Fibroblast of lung (primary cell): ENCODE data around the gene VPS13D. TPM values are rescaled to one million over a fixed set of nuclear protein-coding genes. Genes with fewer than 3 reads are reported as not detected.

Source experiments
- DNase-seq, 2 donors: peaks; one replicate each; pipeline versions ENCODE4 v3.0.0 to v3.0.0-alpha.2; 2010; ENCODE audit warnings: low read depth in 2 of 2
- H2AFZ ChIP-seq: 2 replicates; pipeline ENCODE4 v1.5.1; 2012; ENCODE audit warnings: low read length, control low read depth, inconsistent platforms
- H3K27ac ChIP-seq: 2 replicates; pipeline ENCODE4 v1.5.1; 2011; ENCODE audit warnings: low read length, control low read depth; ENCODE audit not compliant: insufficient read depth
- H3K27me3 ChIP-seq: 2 replicates; pipeline ENCODE4 v1.5.1; 2011; ENCODE audit warnings: mild to moderate bottlenecking, low read length; ENCODE audit not compliant: control insufficient read depth, insufficient read depth
- H3K36me3 ChIP-seq: 2 replicates; pipeline ENCODE4 v1.5.1; 2011; ENCODE audit warnings: low read length; ENCODE audit not compliant: control insufficient read depth, insufficient read depth
- H3K4me1 ChIP-seq: 2 replicates; pipeline ENCODE4 v1.5.1; 2011; ENCODE audit warnings: low read length; ENCODE audit not compliant: control insufficient read depth, insufficient read depth; ENCODE audit errors: extremely low read depth
- H3K4me2 ChIP-seq: 2 replicates; pipeline ENCODE4 v1.5.1; 2011; ENCODE audit warnings: low read length, control low read depth; ENCODE audit not compliant: insufficient read depth; ENCODE audit errors: extremely low read depth
- H3K4me3 ChIP-seq, 4 experiments: fragments of 200-600 bp in 1 of 4; sonication (generic) in 1 of 4; replicated peaks in 1 of 4; 2 replicates each; pipeline ENCODE4 v1.5.1; 2011 to 2016; ENCODE audit warnings: low read length in 4 of 4, low read depth in 3 of 4, mild to moderate bottlenecking in 3 of 4, control low read depth in 2 of 4, inconsistent platforms in 1 of 4, mixed read lengths in 1 of 4; ENCODE audit not compliant: insufficient read depth in 1 of 4; ENCODE audit errors: control extremely low read depth in 1 of 4
- H3K79me2 ChIP-seq: 2 replicates; pipeline ENCODE4 v1.5.1; 2012; ENCODE audit warnings: mild to moderate bottlenecking, low read length, inconsistent platforms; ENCODE audit not compliant: control insufficient read depth, insufficient read depth
- H3K9ac ChIP-seq: 2 replicates; pipeline ENCODE4 v1.5.1; 2011; ENCODE audit warnings: mild to moderate bottlenecking, low read length, control low read depth; ENCODE audit not compliant: insufficient read depth
- H3K9me3 ChIP-seq: 2 replicates; pipeline ENCODE4 v1.5.1; 2012; ENCODE audit warnings: low read depth, low read length; ENCODE audit not compliant: control insufficient read depth, insufficient read depth
- H4K20me1 ChIP-seq: 2 replicates; pipeline ENCODE4 v1.5.1; 2011; ENCODE audit warnings: low read length; ENCODE audit not compliant: control insufficient read depth, insufficient read depth; ENCODE audit errors: extremely low read depth
- EZH2 ChIP-seq: IDR thresholded peaks from 2 replicates; pipeline ENCODE4 v1.5.1; 2012; ENCODE audit warnings: low read length, control low read depth, mild to moderate bottlenecking; ENCODE audit errors: missing control alignments
- polyA plus RNA-seq, 2 donors: library from polyadenylated mRNA; depleted of rRNA in 1 of 2; stranded (reverse) in 1 of 2; unstranded in 1 of 2; fragments of >200 nt; gene quantifications; 2 replicates each; pipeline ENCODE4 v1.2.1, GENCODE V29; 2011 to 2012; ENCODE audit warnings: missing spikeins in 1 of 2
- total RNA-seq: library from RNA; depleted of rRNA; stranded (reverse); fragments of >200 nt; gene quantifications from 2 replicates; pipeline ENCODE4 v1.2.1, GENCODE V29; 2014
- TF ChIP-seq, protein P1 (sequence below), 2 donors: IDR thresholded peaks in 1 of 2; conservative IDR thresholded peaks in 1 of 2; 1 replicate in 1 of 2; 2 replicates in 1 of 2; pipeline ENCODE4 v1.5.1; 2011 to 2012; ENCODE audit warnings: low read length in 2 of 2, control low read depth in 1 of 2, inconsistent platforms in 1 of 2, low read depth in 1 of 2, mild to moderate bottlenecking in 1 of 2

Gene VPS13D
- total and polyA plus RNA-seq, 2 donors (not counting 1 experiment from before 2014, with no cell fraction given), result 14.6 to 40.0 TPM

DNA sequence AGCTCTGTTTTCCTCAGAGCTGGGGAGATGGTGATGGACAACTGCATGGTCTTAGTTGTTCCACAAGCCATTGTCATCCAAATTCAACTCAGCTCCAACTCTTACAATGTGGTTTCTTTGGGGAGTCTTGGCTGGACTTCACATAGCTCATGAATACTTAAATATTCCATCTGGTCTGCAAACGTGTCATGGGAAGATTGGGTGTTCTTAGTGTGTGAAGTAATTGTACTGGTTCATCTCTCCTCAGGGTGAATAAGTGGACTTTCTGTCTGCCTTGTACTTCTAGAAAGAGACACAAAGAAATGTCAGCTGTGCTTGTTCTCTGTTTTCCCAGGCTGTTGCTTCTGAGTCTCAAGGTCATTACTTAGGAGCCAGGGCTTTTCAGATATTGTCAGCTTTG, 106.6 kb downstream of the VPS13D start:
- no peak overlapping the region for H3K27ac ChIP-seq
- TF ChIP-seq, protein P1, sequence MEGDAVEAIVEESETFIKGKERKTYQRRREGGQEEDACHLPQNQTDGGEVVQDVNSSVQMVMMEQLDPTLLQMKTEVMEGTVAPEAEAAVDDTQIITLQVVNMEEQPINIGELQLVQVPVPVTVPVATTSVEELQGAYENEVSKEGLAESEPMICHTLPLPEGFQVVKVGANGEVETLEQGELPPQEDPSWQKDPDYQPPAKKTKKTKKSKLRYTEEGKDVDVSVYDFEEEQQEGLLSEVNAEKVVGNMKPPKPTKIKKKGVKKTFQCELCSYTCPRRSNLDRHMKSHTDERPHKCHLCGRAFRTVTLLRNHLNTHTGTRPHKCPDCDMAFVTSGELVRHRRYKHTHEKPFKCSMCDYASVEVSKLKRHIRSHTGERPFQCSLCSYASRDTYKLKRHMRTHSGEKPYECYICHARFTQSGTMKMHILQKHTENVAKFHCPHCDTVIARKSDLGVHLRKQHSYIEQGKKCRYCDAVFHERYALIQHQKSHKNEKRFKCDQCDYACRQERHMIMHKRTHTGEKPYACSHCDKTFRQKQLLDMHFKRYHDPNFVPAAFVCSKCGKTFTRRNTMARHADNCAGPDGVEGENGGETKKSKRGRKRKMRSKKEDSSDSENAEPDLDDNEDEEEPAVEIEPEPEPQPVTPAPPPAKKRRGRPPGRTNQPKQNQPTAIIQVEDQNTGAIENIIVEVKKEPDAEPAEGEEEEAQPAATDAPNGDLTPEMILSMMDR (conservative IDR thresholded peaks at IDR 0.05 in 1 of 2, IDR thresholded peaks at IDR 0.05 in 1 of 2; ENCODE audit: low read depth in 1 of 2, low read length in 2 of 2), result no peak
- TF ChIP-seq EZH2, result no peak
- no peaks in the 10 kb centered on the region for H3K4me1 ChIP-seq
- peaks cover 8% of the 10 kb centered on the region for H3K36me3 ChIP-seq
- H3K4me2 ChIP-seq, result no peak overlapping the region
- H3K79me2 ChIP-seq, result no peaks in the 10 kb centered on the region
- no peak overlapping the region for H2AFZ ChIP-seq
- peak; percentile 15 to 85 for DNase-seq
- H3K9ac ChIP-seq, result no peak overlapping the region
- H3K4me3 ChIP-seq, result no peak overlapping the region
- H3K27me3 ChIP-seq, result no peaks in the 10 kb centered on the region
- no peaks in the 10 kb centered on the region for H3K9me3 ChIP-seq
- no peaks in the 10 kb centered on the region for H4K20me1 ChIP-seq

DNA sequence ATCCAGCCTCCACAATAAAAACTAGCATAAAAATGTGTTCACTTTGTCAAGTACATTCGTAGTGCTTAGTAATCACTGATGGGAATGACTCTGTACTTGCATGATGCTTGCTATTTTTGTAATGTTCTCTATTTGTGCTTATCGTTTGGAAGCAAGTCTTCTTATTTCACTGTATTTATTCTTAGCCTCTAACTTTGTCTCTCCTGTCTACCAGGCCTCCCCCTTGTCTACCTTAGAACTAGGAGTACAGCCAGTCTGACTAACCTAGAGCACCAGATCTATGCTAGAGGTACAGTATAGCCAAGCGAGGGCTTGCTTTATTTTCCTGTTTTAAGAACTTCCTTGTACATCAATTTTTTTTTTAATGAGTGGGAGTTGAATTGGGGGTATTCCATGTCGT, 108.2 kb downstream of the VPS13D start:
- H2AFZ ChIP-seq, result no peak overlapping the region
- no peaks in the 10 kb centered on the region for H4K20me1 ChIP-seq
- no peak overlapping the region for H3K27ac ChIP-seq
- H3K27me3 ChIP-seq, result no peaks in the 10 kb centered on the region
- no peaks in the 10 kb centered on the region for H3K4me1 ChIP-seq
- no peak overlapping the region for H3K9ac ChIP-seq
- no peak overlapping the region for H3K4me2 ChIP-seq
- DNase-seq, result no peak
- H3K79me2 ChIP-seq, result no peaks in the 10 kb centered on the region
- no peaks in the 10 kb centered on the region for H3K9me3 ChIP-seq
- no peak overlapping the region for H3K4me3 ChIP-seq
- peaks cover 6% of the 10 kb centered on the region for H3K36me3 ChIP-seq
- TF ChIP-seq, protein P1 (conservative IDR thresholded peaks at IDR 0.05 in 1 of 2, IDR thresholded peaks at IDR 0.05 in 1 of 2; ENCODE audit: low read depth in 1 of 2, low read length in 2 of 2), result no peak
- TF ChIP-seq EZH2, result no peak

DNA sequence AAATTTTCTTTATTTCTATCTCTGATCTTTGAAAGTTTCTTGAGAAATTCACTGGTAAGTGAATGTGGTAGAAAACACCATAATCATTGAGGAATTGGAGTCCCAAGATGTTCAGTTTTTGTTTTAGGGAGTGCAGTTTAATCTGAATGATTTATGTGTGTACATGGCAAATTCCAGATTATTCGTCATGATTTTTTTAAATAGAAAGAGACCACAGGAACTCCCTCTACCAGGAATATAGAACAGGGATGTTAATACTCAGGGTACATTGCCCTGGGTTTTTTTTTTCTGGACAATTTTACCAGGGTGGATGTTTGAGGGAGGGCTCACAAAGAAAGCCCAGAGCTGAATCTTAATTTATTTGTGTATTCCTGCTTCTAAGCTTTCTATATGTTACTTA, 109.0 kb downstream of the VPS13D start:
- Histone ChIP-seq H3K36me3 (peaks cover 3% of the 10 kb centered on the region), H4K20me1 (no peaks in the 10 kb centered on the region), H3K27ac (no peak overlapping the region), H3K9me3 (no peaks in the 10 kb centered on the region), H3K4me2 (no peak overlapping the region), H3K79me2 (no peaks in the 10 kb centered on the region), H3K9ac (no peak overlapping the region), H3K4me1 (no peaks in the 10 kb centered on the region), H2AFZ (no peak overlapping the region), H3K27me3 (no peaks in the 10 kb centered on the region), H3K4me3 (no peak overlapping the region)
- TF ChIP-seq EZH2, result no peak
- TF ChIP-seq, protein P1 (conservative IDR thresholded peaks at IDR 0.05 in 1 of 2, IDR thresholded peaks at IDR 0.05 in 1 of 2; ENCODE audit: low read depth in 1 of 2, low read length in 2 of 2), result no peak
- no peak for DNase-seq
